ENCODE data around the gene ATP10B. TPM values are rescaled to one million over a fixed set of nuclear protein-coding genes. Genes with fewer than 3 reads are reported as not detected.

ATP10B gene
- total RNA-seq, 5 donors from 2014 or later (not counting 1 experiment from before 2014, with no cell fraction given), result 0.07 to 0.12 (median 0.09) TPM; not detected in 2

DNA sequence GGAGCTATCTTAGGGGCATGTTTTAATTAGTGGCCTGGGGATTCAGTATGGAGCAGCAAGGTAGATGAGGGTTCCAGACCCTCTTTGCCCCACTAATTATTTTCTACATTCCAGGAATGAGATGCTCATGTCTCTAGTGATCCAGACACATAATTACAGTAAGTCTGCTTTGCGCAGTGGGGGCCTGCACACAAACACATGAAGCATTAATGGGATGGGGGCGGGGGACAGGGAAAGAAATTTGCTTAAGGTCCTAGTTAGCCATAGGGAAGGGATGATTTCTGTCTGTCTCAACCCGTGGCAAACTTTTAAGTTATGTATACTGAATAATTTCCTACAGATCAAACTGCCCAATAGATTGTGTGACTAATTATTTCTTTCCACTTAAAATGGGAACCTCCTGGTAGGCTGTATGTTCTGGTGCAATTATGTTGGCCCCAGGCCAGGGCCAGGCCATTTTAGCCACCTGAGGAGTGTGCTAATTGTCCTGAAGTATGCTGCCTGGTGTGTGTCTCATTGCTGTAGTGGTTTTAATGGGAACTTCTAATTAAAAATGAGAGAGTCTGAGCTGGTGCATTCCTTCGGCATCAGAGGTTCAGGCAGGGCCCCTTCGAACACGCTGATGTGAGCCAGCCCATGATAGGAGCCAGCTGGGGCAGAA is 295.9 kb downstream of the ATP10B start:
- Mint-ChIP-seq H3K27me3 (peaks cover 0 to 3% of the 10 kb centered on the region in 2 donors), H3K9me3 (no peaks in the 10 kb centered on the region), H3K4me3 (no peak overlapping the region), H3K36me3 (no peaks in the 10 kb centered on the region), H3K27ac (no peak overlapping the region), H3K4me1 (no peaks in the 10 kb centered on the region)
- no peaks in the 10 kb centered on the region for H3K27me3 ChIP-seq (replicated peaks in 1 of 2; ENCODE audit: control insufficient read depth in 2 of 2, extremely low read depth in 1 of 2, insufficient read depth in 2 of 2, low read length in 1 of 2)
- ATAC-seq (replicated peaks in 1 of 4), result no peak
- no peak for DNase-seq
- 91% methylated on average over 3 of the region's 6 CpGs for WGBS (ENCODE audit: insufficient coverage)
- CTCF ChIA-PET, result no interaction called here
- POLR2A ChIA-PET, result no interaction called here
- H3K9me3 ChIP-seq, result no peaks in the 10 kb centered on the region
- H3K36me3 ChIP-seq (ENCODE audit: control insufficient read depth in 2 of 2, extremely low read depth in 1 of 2, insufficient read depth in 1 of 2, low read length in 1 of 2), result no peaks in the 10 kb centered on the region
- H3K27ac ChIP-seq (ENCODE audit: low read length), result no peak overlapping the region
- no peak overlapping the region for H3K4me3 ChIP-seq (ENCODE audit: control insufficient read depth in 1 of 2, extremely low read depth in 1 of 2, low read length in 1 of 2)
- H3K4me1 ChIP-seq (ENCODE audit: control insufficient read depth in 1 of 2, extremely low read depth in 1 of 2, insufficient read depth in 2 of 2, low read length in 2 of 2), result no peaks in the 10 kb centered on the region

DNA sequence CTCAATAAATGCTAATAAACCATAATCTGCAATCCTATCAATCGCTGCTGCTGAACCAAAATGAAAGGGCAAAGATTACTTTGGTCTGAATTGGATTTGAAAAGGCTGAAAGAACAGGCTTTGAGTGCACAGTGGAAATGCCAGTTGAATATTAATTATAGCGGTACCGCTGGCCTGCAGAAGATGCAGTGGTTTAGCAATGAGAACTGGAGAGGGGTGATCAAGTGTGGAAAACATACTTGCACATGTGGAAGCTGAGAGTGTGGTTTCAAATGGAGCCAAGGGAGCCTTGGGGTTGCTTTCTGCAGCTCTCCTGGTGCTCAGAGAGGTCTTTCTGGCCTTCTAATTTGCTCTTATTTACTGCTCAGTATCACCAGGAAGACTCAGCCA is 296.4 kb downstream of the ATP10B start:
- ChIA-PET POLR2A (no interaction called here), CTCF (no interaction called here)
- DNase-seq (no peak), ATAC-seq (replicated peaks in 1 of 4) (no peak)
- Histone ChIP-seq H3K36me3 (ENCODE audit: control insufficient read depth in 2 of 2, extremely low read depth in 1 of 2, insufficient read depth in 1 of 2, low read length in 1 of 2) (no peaks in the 10 kb centered on the region), H3K9me3 (no peaks in the 10 kb centered on the region), H3K4me1 (ENCODE audit: control insufficient read depth in 1 of 2, extremely low read depth in 1 of 2, insufficient read depth in 2 of 2, low read length in 2 of 2) (no peaks in the 10 kb centered on the region), H3K4me3 (ENCODE audit: control insufficient read depth in 1 of 2, extremely low read depth in 1 of 2, low read length in 1 of 2) (no peak overlapping the region), H3K27ac (ENCODE audit: low read length) (no peak overlapping the region), H3K27me3 (replicated peaks in 1 of 2; ENCODE audit: control insufficient read depth in 2 of 2, extremely low read depth in 1 of 2, insufficient read depth in 2 of 2, low read length in 1 of 2) (no peaks in the 10 kb centered on the region)
- no peaks in the 10 kb centered on the region for H3K4me1 Mint-ChIP-seq
- WGBS (ENCODE audit: insufficient coverage), result 100% methylated on average over 2 of the region's 3 CpGs
- H3K4me3 Mint-ChIP-seq, result no peak overlapping the region
- H3K9me3 Mint-ChIP-seq, result no peaks in the 10 kb centered on the region
- H3K27ac Mint-ChIP-seq, result no peak overlapping the region
- peaks cover 0 to 3% of the 10 kb centered on the region in 2 donors for H3K27me3 Mint-ChIP-seq
- H3K36me3 Mint-ChIP-seq, result no peaks in the 10 kb centered on the region

DNA sequence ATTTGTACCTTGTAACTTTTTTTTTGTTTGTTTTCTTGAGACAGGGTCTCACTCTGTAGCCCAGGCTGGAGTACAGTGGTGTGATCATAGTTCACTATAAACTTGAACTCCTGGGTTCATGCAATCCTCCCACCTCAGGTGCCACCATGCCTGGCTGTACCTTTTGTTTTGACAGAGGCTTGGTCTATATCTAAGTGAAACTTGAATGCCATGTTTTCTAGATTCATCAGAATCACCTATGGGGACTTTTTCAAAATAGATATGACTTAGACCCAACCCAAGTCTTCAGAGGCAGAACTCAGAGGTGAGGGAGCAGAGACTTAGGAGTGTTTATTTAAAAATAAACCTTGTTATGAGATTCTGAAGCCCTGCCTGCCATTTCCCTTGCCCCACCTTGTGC is 301.9 kb downstream of the ATP10B start:
- Histone ChIP-seq H3K27me3 (replicated peaks in 1 of 2; ENCODE audit: control insufficient read depth in 2 of 2, extremely low read depth in 1 of 2, insufficient read depth in 2 of 2, low read length in 1 of 2) (no peaks in the 10 kb centered on the region), H3K4me1 (ENCODE audit: control insufficient read depth in 1 of 2, extremely low read depth in 1 of 2, insufficient read depth in 2 of 2, low read length in 2 of 2) (no peaks in the 10 kb centered on the region), H3K36me3 (ENCODE audit: control insufficient read depth in 2 of 2, extremely low read depth in 1 of 2, insufficient read depth in 1 of 2, low read length in 1 of 2) (no peaks in the 10 kb centered on the region), H3K4me3 (ENCODE audit: control insufficient read depth in 1 of 2, extremely low read depth in 1 of 2, low read length in 1 of 2) (no peak overlapping the region), H3K9me3 (no peaks in the 10 kb centered on the region), H3K27ac (ENCODE audit: low read length) (no peak overlapping the region)
- ChIA-PET CTCF (no interaction called here), POLR2A (no interaction called here)
- ATAC-seq (replicated peaks in 1 of 4) (no peak), DNase-seq (no peak)
- Mint-ChIP-seq H3K4me1 (no peaks in the 10 kb centered on the region), H3K27ac (no peak overlapping the region), H3K27me3 (peaks cover 1 to 14% of the 10 kb centered on the region in 2 donors), H3K36me3 (no peaks in the 10 kb centered on the region), H3K9me3 (peaks cover 0 to 11% (median 0%) of the 10 kb centered on the region in 3 donors), H3K4me3 (no peak overlapping the region)

DNA sequence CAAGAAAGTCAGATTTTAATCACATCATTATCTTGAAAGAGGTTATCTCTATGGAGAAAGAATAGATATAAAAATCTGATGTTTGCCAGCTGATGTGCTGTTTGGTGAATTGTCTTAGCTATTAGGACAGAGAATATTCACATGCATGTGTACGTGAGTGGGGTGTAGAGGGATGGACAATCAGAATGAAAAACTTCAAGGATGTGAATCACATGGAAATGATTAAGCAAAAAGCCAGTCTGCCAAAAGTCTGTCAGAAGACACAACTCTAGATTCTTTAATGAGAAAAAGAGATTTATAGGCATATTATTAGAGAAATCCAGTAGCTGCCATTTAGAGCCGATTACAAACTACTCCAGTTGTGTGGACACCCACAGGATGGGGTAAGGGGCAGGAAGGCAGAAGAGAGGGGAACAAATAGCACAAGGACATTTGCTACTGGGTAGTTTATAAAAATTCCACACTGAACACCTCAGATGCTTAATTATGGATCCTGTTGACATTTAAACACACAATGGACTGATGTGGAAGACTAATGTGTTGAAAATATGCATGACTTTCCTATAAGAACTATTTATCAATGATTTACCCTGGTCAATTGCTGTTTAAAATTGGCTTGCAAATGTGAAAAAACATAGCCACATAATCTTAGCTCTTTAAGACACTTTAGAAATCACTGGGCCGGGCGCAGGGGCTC is 302.9 kb downstream of the ATP10B start:
- H3K27ac ChIP-seq (ENCODE audit: low read length), result no peak overlapping the region
- H3K36me3 Mint-ChIP-seq, result no peaks in the 10 kb centered on the region

DNA sequence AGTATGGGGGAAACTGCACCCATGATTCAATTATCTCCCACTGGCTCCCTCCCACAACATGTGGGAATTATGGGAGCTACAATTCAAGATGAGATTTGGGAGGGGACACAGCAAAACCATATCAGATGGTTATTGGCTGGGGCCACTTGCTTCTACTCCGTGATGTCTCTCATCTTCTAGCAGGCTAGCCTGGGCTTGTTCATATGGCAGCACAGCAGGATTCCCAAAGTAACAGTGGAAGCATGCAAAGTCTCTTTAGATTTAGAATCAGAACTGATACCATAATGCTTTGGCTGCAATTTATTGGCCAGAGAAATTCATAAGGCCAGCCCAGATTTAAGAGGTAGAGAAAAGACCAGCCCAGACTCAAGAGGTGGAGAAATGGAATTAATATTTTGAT is 304.1 kb downstream of the ATP10B start:
- WGBS (ENCODE audit: insufficient coverage), result 75% methylated on average over 1 of the region's 1 CpG
- Mint-ChIP-seq H3K27ac (no peak overlapping the region), H3K36me3 (no peaks in the 10 kb centered on the region), H3K27me3 (peaks cover 8 to 14% of the 10 kb centered on the region in 2 donors), H3K9me3 (peaks cover 0 to 11% (median 0%) of the 10 kb centered on the region in 3 donors), H3K4me1 (no peaks in the 10 kb centered on the region), H3K4me3 (no peak overlapping the region)
- Histone ChIP-seq H3K9me3 (no peaks in the 10 kb centered on the region), H3K36me3 (ENCODE audit: control insufficient read depth in 2 of 2, extremely low read depth in 1 of 2, insufficient read depth in 1 of 2, low read length in 1 of 2) (no peaks in the 10 kb centered on the region), H3K4me1 (ENCODE audit: control insufficient read depth in 1 of 2, extremely low read depth in 1 of 2, insufficient read depth in 2 of 2, low read length in 2 of 2) (no peaks in the 10 kb centered on the region), H3K27me3 (replicated peaks in 1 of 2; ENCODE audit: control insufficient read depth in 2 of 2, extremely low read depth in 1 of 2, insufficient read depth in 2 of 2, low read length in 1 of 2) (no peaks in the 10 kb centered on the region), H3K4me3 (ENCODE audit: control insufficient read depth in 1 of 2, extremely low read depth in 1 of 2, low read length in 1 of 2) (no peak overlapping the region), H3K27ac (ENCODE audit: low read length) (no peak overlapping the region)
- no peak for ATAC-seq (replicated peaks in 1 of 4)
- ChIA-PET POLR2A (no interaction called here), CTCF (no interaction called here)
- DNase-seq, result no peak

More for the DNA sequence above, 302.9 kb downstream of the ATP10B start:
- no peak overlapping the region for H3K4me3 Mint-ChIP-seq
- POLR2A ChIA-PET, result no interaction called here
- H3K27ac Mint-ChIP-seq, result no peak overlapping the region
- H3K9me3 Mint-ChIP-seq, result peaks cover 0 to 11% (median 0%) of the 10 kb centered on the region in 3 donors
- Histone ChIP-seq H3K36me3 (ENCODE audit: control insufficient read depth in 2 of 2, extremely low read depth in 1 of 2, insufficient read depth in 1 of 2, low read length in 1 of 2) (no peaks in the 10 kb centered on the region), H3K4me1 (ENCODE audit: control insufficient read depth in 1 of 2, extremely low read depth in 1 of 2, insufficient read depth in 2 of 2, low read length in 2 of 2) (no peaks in the 10 kb centered on the region), H3K4me3 (ENCODE audit: control insufficient read depth in 1 of 2, extremely low read depth in 1 of 2, low read length in 1 of 2) (no peak overlapping the region), H3K27me3 (replicated peaks in 1 of 2; ENCODE audit: control insufficient read depth in 2 of 2, extremely low read depth in 1 of 2, insufficient read depth in 2 of 2, low read length in 1 of 2) (no peaks in the 10 kb centered on the region), H3K9me3 (no peaks in the 10 kb centered on the region)
- WGBS (ENCODE audit: insufficient coverage), result 90% methylated on average over 1 of the region's 4 CpGs
- no peaks in the 10 kb centered on the region for H3K4me1 Mint-ChIP-seq
- DNase-seq, result no peak
- peaks cover 4 to 14% of the 10 kb centered on the region in 2 donors for H3K27me3 Mint-ChIP-seq
- ATAC-seq (replicated peaks in 1 of 4), result no peak
- CTCF ChIA-PET, result no interaction called here

DNA sequence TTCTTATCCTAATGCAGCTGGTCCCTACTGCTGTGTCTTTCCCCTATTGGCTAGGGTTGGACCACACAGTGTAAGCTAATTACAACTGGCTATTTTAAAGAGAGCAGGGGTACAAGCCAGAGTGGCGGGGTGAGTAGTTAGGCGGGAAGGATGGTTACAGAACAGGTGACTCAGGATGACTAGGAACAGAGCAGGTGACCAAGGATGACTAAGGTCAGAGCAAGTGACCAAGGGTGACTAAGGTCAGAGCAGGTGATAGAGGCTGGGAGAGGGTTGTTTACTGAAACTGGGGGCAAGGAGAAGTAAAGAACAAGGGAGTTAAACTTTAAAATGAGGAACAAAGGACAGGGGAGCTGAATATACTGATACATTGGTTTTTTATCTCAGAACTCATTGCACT is 304.9 kb downstream of the ATP10B start:
- no peak for ATAC-seq (replicated peaks in 1 of 4)
- CTCF ChIA-PET, result no interaction called here
- Histone ChIP-seq H3K4me3 (ENCODE audit: control insufficient read depth in 1 of 2, extremely low read depth in 1 of 2, low read length in 1 of 2) (no peak overlapping the region), H3K4me1 (ENCODE audit: control insufficient read depth in 1 of 2, extremely low read depth in 1 of 2, insufficient read depth in 2 of 2, low read length in 2 of 2) (no peaks in the 10 kb centered on the region), H3K9me3 (no peaks in the 10 kb centered on the region), H3K36me3 (ENCODE audit: control insufficient read depth in 2 of 2, extremely low read depth in 1 of 2, insufficient read depth in 1 of 2, low read length in 1 of 2) (no peaks in the 10 kb centered on the region), H3K27me3 (replicated peaks in 1 of 2; ENCODE audit: control insufficient read depth in 2 of 2, extremely low read depth in 1 of 2, insufficient read depth in 2 of 2, low read length in 1 of 2) (no peaks in the 10 kb centered on the region), H3K27ac (ENCODE audit: low read length) (no peak overlapping the region)
- no peak for DNase-seq
- Mint-ChIP-seq H3K27me3 (peaks cover 8 to 14% of the 10 kb centered on the region in 2 donors), H3K4me1 (no peaks in the 10 kb centered on the region), H3K36me3 (no peaks in the 10 kb centered on the region), H3K9me3 (peaks cover 0 to 11% (median 0%) of the 10 kb centered on the region in 3 donors), H3K4me3 (no peak overlapping the region), H3K27ac (no peak overlapping the region)
- 86% methylated on average over 1 of the region's 2 CpGs for WGBS (ENCODE audit: insufficient coverage)
- POLR2A ChIA-PET, result interaction anchor here in 1 of 2 donors (0.6 kb wide), 1 partner anchor 18 kb away, joined by 4 read pairs; no protein-coding TSS in a partner anchor

Data from T-cell (primary cell).